ENCODE measurements around the gene FGD4.

FGD4 gene

GRCh38 chr12:32617534-32617933 lies 218.2 kb downstream of the FGD4 start:
- DNase-seq = no peak

- no peak for DNase-seq
Measured at GRCh38 chr12:32618115-32618514, 218.8 kb downstream of the FGD4 start.

GRCh38 chr12:32627976-32628375 lies 228.6 kb downstream of the FGD4 start:
- DNase-seq = no peak

GRCh38 chr12:32641287-32641901 lies 242.0 kb downstream of the FGD4 start:
- DNase-seq = no peak

GRCh38 chr12:32644431-32644830 lies 245.1 kb downstream of the FGD4 start:
- no peak for DNase-seq

GRCh38 chr12:32647275-32647674 lies 247.9 kb downstream of the FGD4 start:
- no peak for DNase-seq

- DNase-seq = no peak
Measured at GRCh38 chr12:32650508-32650907, 251.2 kb downstream of the FGD4 start.

- DNase-seq = no peak
Measured at GRCh38 chr12:32651151-32651955, 252.0 kb downstream of the FGD4 start.

- no peak for DNase-seq
Measured at GRCh38 chr12:32651956-32652210, 252.5 kb downstream of the FGD4 start.

- DNase-seq = no peak
Measured at GRCh38 chr12:32659908-32660440, 260.6 kb downstream of the FGD4 start.

GRCh38 chr12:32661706-32662105 lies 262.3 kb downstream of the FGD4 start:
- DNase-seq = no peak

GRCh38 chr12:32662665-32663064 lies 263.3 kb downstream of the FGD4 start:
- DNase-seq = no peak

GRCh38 chr12:32666018-32666417 lies 266.7 kb downstream of the FGD4 start:
- no peak for DNase-seq

GRCh38 chr12:32669584-32669983 lies 270.2 kb downstream of the FGD4 start:
- no peak for DNase-seq

GRCh38 chr12:32671930-32672780 lies 272.8 kb downstream of the FGD4 start:
- DNase-seq = no peak

- peak; percentile 93 for DNase-seq
Measured at GRCh38 chr12:32679091-32679919, 279.9 kb downstream of the FGD4 start, which contains the start of gene DNM1L. Gene DNM1L (plus strand): TSS chr12:32679301. CDS start chr12:32679364, 63 bp downstream.

GRCh38 chr12:32679920-32680237 lies 280.5 kb downstream of the FGD4 start:
- DNase-seq = no peak

- no peak for DNase-seq
Measured at GRCh38 chr12:32680787-32681186, 281.4 kb downstream of the FGD4 start.

- DNase-seq = no peak
Measured at GRCh38 chr12:32681272-32681671, 281.9 kb downstream of the FGD4 start.

- no peak for DNase-seq
Measured at GRCh38 chr12:32686340-32686739, 287.0 kb downstream of the FGD4 start.

- DNase-seq = no peak
Measured at GRCh38 chr12:32688786-32689185, 289.4 kb downstream of the FGD4 start.

- no peak for DNase-seq
Measured at GRCh38 chr12:32690927-32691326, 291.6 kb downstream of the FGD4 start.

GRCh38 chr12:32692358-32692757 lies 293.0 kb downstream of the FGD4 start:
- no peak for DNase-seq
